ENCODE results near the gene ICAM4.

Gene ICAM4

GRCh38 chr19:10260141-10260584 lies 26.6 kb upstream of the ICAM4 start:
- peaks cover 22% of the 10 kb centered on the region for H3K36me3 Mint-ChIP-seq (ENCODE audit: low read depth)
- no peaks in the 10 kb centered on the region for H3K9me3 Mint-ChIP-seq
- H3K4me3 Mint-ChIP-seq: no peak overlapping the region
- H3K27ac Mint-ChIP-seq: no peak overlapping the region
- TF ChIP-seq, protein P1, sequence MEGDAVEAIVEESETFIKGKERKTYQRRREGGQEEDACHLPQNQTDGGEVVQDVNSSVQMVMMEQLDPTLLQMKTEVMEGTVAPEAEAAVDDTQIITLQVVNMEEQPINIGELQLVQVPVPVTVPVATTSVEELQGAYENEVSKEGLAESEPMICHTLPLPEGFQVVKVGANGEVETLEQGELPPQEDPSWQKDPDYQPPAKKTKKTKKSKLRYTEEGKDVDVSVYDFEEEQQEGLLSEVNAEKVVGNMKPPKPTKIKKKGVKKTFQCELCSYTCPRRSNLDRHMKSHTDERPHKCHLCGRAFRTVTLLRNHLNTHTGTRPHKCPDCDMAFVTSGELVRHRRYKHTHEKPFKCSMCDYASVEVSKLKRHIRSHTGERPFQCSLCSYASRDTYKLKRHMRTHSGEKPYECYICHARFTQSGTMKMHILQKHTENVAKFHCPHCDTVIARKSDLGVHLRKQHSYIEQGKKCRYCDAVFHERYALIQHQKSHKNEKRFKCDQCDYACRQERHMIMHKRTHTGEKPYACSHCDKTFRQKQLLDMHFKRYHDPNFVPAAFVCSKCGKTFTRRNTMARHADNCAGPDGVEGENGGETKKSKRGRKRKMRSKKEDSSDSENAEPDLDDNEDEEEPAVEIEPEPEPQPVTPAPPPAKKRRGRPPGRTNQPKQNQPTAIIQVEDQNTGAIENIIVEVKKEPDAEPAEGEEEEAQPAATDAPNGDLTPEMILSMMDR (IDR thresholded peaks at IDR 0.05): no peak
- no peaks in the 10 kb centered on the region for H3K4me1 Mint-ChIP-seq
- H3K27me3 Mint-ChIP-seq (ENCODE audit: low read depth, poor library complexity): peaks cover 7% of the 10 kb centered on the region
- DNase-seq: no peak

DNA sequence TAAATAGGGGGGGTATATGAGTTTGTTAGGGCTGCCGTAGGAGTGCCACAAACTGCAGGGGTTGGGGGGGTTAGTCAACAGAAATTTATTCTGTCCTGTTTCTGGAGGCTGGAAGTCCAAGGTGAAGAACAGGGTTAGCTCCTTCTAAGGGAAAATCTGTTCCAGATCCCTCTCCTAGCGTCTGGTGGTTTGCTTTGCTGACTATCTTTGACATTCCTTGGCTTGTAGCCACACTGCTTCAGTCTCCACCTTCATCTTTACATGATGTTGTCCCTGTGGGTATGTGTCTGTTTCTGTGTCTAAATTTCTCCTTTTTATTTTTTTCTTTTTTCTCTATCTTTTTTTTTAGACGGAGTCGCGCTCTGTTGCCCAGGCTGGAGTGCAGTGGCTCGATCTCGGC lies 24.0 kb upstream of the ICAM4 start:
- H3K4me3 Mint-ChIP-seq: no peak overlapping the region
- peaks cover 17% of the 10 kb centered on the region for H3K27me3 Mint-ChIP-seq (ENCODE audit: low read depth, poor library complexity)
- TF ChIP-seq, protein P1 (IDR thresholded peaks at IDR 0.05): no peak
- no peaks in the 10 kb centered on the region for H3K4me1 Mint-ChIP-seq
- H3K36me3 Mint-ChIP-seq (ENCODE audit: low read depth): peaks cover 5% of the 10 kb centered on the region
- no peak overlapping the region for H3K27ac Mint-ChIP-seq
- H3K9me3 Mint-ChIP-seq: no peaks in the 10 kb centered on the region
- DNase-seq: no peak

DNA sequence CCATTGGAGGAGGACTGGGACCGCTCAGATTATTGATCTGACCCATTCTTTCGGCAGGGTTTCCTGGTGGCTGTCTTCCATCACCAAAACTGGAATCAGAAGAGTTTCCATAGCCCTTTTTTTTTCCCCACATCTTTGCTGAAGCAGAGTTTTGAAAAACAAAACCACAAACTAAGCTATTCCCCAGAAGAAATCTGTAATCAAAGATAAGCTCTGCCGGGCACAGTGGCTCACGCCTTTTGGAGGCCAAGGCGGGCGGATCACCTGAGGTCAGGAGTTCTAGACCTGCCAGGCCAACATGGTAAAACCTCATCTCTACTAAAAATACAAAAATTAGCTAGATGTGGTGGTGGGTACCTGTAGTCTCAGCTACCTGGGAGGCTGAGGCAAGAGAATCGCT lies 20.0 kb upstream of the ICAM4 start:
- no peak for DNase-seq
- Mint-ChIP-seq H3K9me3 (no peaks in the 10 kb centered on the region), H3K4me1 (no peaks in the 10 kb centered on the region), H3K4me3 (no peak overlapping the region), H3K27me3 (ENCODE audit: low read depth, poor library complexity) (peaks cover 48% of the 10 kb centered on the region), H3K36me3 (ENCODE audit: low read depth) (no peaks in the 10 kb centered on the region), H3K27ac (no peak overlapping the region)
- TF ChIP-seq, protein P1 (IDR thresholded peaks at IDR 0.05): no peak

- no peaks in the 10 kb centered on the region for H3K36me3 Mint-ChIP-seq (ENCODE audit: low read depth)
- TF ChIP-seq, protein P1 (IDR thresholded peaks at IDR 0.05): no peak
- no peak overlapping the region for H3K4me3 Mint-ChIP-seq
- H3K27me3 Mint-ChIP-seq (ENCODE audit: low read depth, poor library complexity): peaks cover 57% of the 10 kb centered on the region
- H3K27ac Mint-ChIP-seq: no peak overlapping the region
- DNase-seq: no peak
- H3K9me3 Mint-ChIP-seq: no peaks in the 10 kb centered on the region
- H3K4me1 Mint-ChIP-seq: no peaks in the 10 kb centered on the region
These were observed 18.7 kb upstream of the ICAM4 start for GRCh38 chr19:10268071-10268470.

GRCh38 chr19:10269333-10270179 lies 17.2 kb upstream of the ICAM4 start:
- TF ChIP-seq, protein P1 (IDR thresholded peaks at IDR 0.05): peak; percentile 93
- peaks cover 70% of the 10 kb centered on the region for H3K27me3 Mint-ChIP-seq (ENCODE audit: low read depth, poor library complexity)
- H3K9me3 Mint-ChIP-seq: no peaks in the 10 kb centered on the region
- H3K4me1 Mint-ChIP-seq: no peaks in the 10 kb centered on the region
- H3K4me3 Mint-ChIP-seq: peak overlapping the region; percentile 36
- H3K27ac Mint-ChIP-seq: no peak overlapping the region
- peak; percentile 89 for DNase-seq
- no peaks in the 10 kb centered on the region for H3K36me3 Mint-ChIP-seq (ENCODE audit: low read depth)

DNA sequence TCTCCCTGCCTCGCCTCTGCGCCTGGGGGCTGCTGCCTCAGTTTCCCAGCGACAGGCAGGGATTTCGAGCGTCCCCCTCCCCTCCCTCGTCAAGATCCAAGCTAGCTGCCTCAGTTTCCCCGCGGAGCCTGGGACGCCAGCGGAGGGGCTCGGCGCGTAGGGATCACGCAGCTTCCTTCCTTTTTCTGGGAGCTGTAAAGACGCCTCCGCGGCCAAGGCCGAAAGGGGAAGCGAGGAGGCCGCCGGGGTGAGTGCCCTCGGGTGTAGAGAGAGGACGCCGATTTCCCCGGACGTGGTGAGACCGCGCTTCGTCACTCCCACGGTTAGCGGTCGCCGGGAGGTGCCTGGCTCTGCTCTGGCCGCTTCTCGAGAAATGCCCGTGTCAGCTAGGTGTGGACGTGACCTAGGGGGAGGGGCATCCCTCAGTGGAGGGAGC lies 16.6 kb upstream of the ICAM4 start:
- H3K9me3 Mint-ChIP-seq: no peaks in the 10 kb centered on the region
- peaks cover 76% of the 10 kb centered on the region for H3K27me3 Mint-ChIP-seq (ENCODE audit: low read depth, poor library complexity)
- peak; percentile 20 for DNase-seq
- H3K4me1 Mint-ChIP-seq: no peaks in the 10 kb centered on the region
- TF ChIP-seq, protein P1 (IDR thresholded peaks at IDR 0.05): no peak
- no peaks in the 10 kb centered on the region for H3K36me3 Mint-ChIP-seq (ENCODE audit: low read depth)
- no peak overlapping the region for H3K27ac Mint-ChIP-seq
- peak overlapping the region; percentile 28 for H3K4me3 Mint-ChIP-seq

Data from nephron progenitor cell (in vitro differentiated cells).